SK-N-SH treated with all-trans-retinoic acid at 6 μM for 48 hours (cell line): Measurements from ENCODE around the gene AGAP2.

Experiments used
- ATAC-seq: fragments of 200-7000 bp; cut with Tn5 transposase; 3 replicates; pipeline ENCODE4 v1.9.1; 2020; ENCODE audit warnings: mild to moderate bottlenecking, moderate library complexity
- ARNTL ChIP-seq: fragments of 450-650 bp; formaldehyde crosslinking; IDR thresholded peaks from 2 replicates; pipeline ENCODE4 v1.5.0; 2020; ENCODE audit warnings: low read depth, mild to moderate bottlenecking, moderate library complexity, borderline replicate concordance
- BACH2 ChIP-seq: fragments of 250-450 bp; sonication (Bioruptor Pico); IDR thresholded peaks from 2 replicates; pipeline ENCODE4 v1.9.0; 2021; ENCODE audit warnings: mild to moderate bottlenecking, borderline replicate concordance
- CREB5 ChIP-seq: fragments of 250-450 bp; sonication (Bioruptor Pico); IDR thresholded peaks from 2 replicates; pipeline ENCODE4 v1.5.1; 2020; ENCODE audit warnings: low read depth, mild to moderate bottlenecking, moderate library complexity
- CSDC2 ChIP-seq: fragments of 250-450 bp; sonication (Bioruptor Pico); IDR thresholded peaks from 2 replicates; pipeline ENCODE4 v1.5.0; 2020; ENCODE audit warnings: mild to moderate bottlenecking, moderate library complexity
- CSRNP3 ChIP-seq: fragments of 250-450 bp; sonication (Bioruptor Pico); IDR thresholded peaks from 2 replicates; pipeline ENCODE4 v1.5.1; 2021; ENCODE audit warnings: mild to moderate bottlenecking, moderate library complexity
- ESRRG ChIP-seq: fragments of 250-450 bp; sonication (Bioruptor Pico); IDR thresholded peaks from 2 replicates; pipeline ENCODE4 v1.6.1; 2021; ENCODE audit warnings: mild to moderate bottlenecking
- GLIS3 ChIP-seq: fragments of 250-450 bp; sonication (Bioruptor Pico); IDR thresholded peaks from 2 replicates; pipeline ENCODE4 v1.5.0; 2020; ENCODE audit warnings: mild to moderate bottlenecking, moderate library complexity
- ISL1 ChIP-seq: fragments of 250-450 bp; sonication (Bioruptor Pico); IDR thresholded peaks from 2 replicates; pipeline ENCODE4 v2.1.2; 2022; ENCODE audit warnings: mild to moderate bottlenecking, moderate library complexity
- OSR1 ChIP-seq: fragments of 250-450 bp; sonication (Bioruptor Pico); IDR thresholded peaks from 2 replicates; pipeline ENCODE4 v1.8.0; 2022; ENCODE audit warnings: moderate library complexity, mild to moderate bottlenecking, inconsistent platforms
- PATZ1 ChIP-seq: fragments of 250-450 bp; sonication (Bioruptor Pico); IDR thresholded peaks from 2 replicates; pipeline ENCODE4 v1.8.0; 2020; ENCODE audit warnings: mild to moderate bottlenecking, moderate library complexity, borderline replicate concordance
- POU6F1 ChIP-seq: fragments of 250-450 bp; sonication (Bioruptor Pico); IDR thresholded peaks from 2 replicates; pipeline ENCODE4 v1.8.0; 2021; ENCODE audit warnings: low read depth, mild to moderate bottlenecking, moderate library complexity, borderline replicate concordance
- PPARA ChIP-seq: fragments of 250-450 bp; sonication (Bioruptor Pico); IDR thresholded peaks from 2 replicates; pipeline ENCODE4 v1.5.0; 2020; ENCODE audit warnings: mild to moderate bottlenecking, borderline replicate concordance
- RARB ChIP-seq: fragments of 250-450 bp; sonication (Bioruptor Pico); IDR thresholded peaks from 2 replicates; pipeline ENCODE4 v1.8.0; 2021; ENCODE audit warnings: mild to moderate bottlenecking, moderate library complexity
- SNAI2 ChIP-seq: fragments of 250-450 bp; sonication (Bioruptor Pico); IDR thresholded peaks from 2 replicates; pipeline ENCODE4 v1.5.0; 2020; ENCODE audit warnings: mild to moderate bottlenecking, moderate library complexity
- TCF4 ChIP-seq: fragments of 250-450 bp; sonication (Bioruptor Pico); IDR thresholded peaks from 2 replicates; pipeline ENCODE4 v1.8.0; 2021; ENCODE audit warnings: mild to moderate bottlenecking, moderate library complexity, borderline replicate concordance
- TOX ChIP-seq: fragments of 250-450 bp; sonication (Bioruptor Pico); IDR thresholded peaks from 2 replicates; pipeline ENCODE4 v1.8.0; 2021; ENCODE audit warnings: mild to moderate bottlenecking, moderate library complexity, borderline replicate concordance
- TSHZ2 ChIP-seq: fragments of 250-450 bp; sonication (Bioruptor Pico); IDR thresholded peaks from 2 replicates; pipeline ENCODE4 v1.5.0; 2020; ENCODE audit warnings: mild to moderate bottlenecking, moderate library complexity
- ZC3H10 ChIP-seq: fragments of 250-450 bp; sonication (Bioruptor Pico); IDR thresholded peaks from 2 replicates; pipeline ENCODE4 v1.5.1; 2021; ENCODE audit warnings: mild to moderate bottlenecking, moderate library complexity
- ZFP30 ChIP-seq: fragments of 450-650 bp; formaldehyde crosslinking; IDR thresholded peaks from 2 replicates; pipeline ENCODE4 v1.5.0; 2022; ENCODE audit warnings: mild to moderate bottlenecking, moderate library complexity
- ZNF565 ChIP-seq: fragments of 450-650 bp; formaldehyde crosslinking; conservative IDR thresholded peaks from 2 replicates; pipeline ENCODE4 v1.5.0; 2020; ENCODE audit warnings: low read depth, mild to moderate bottlenecking, moderate library complexity
- ZNF70 ChIP-seq: fragments of 450-650 bp; formaldehyde crosslinking; IDR thresholded peaks from 2 replicates; pipeline ENCODE4 v1.5.0; 2020; ENCODE audit warnings: mild to moderate bottlenecking, moderate library complexity
- ZNF8 ChIP-seq: fragments of 450-650 bp; formaldehyde crosslinking; IDR thresholded peaks from 2 replicates; pipeline ENCODE4 v1.5.0; 2020; ENCODE audit warnings: mild to moderate bottlenecking, moderate library complexity

The AGAP2 gene

GRCh38 chr12:57780284-57780897 lies 41.8 kb upstream of the AGAP2 start:
- ATAC-seq, result no peak
- TF ChIP-seq ESRRG (CRISPR knock-in tag) (no peak), ARNTL (no peak), ZNF8 (CRISPR knock-in tag) (no peak), ISL1 (CRISPR knock-in tag) (no peak), ZNF70 (CRISPR knock-in tag) (no peak), ZFP30 (CRISPR knock-in tag) (no peak), CSRNP3 (CRISPR knock-in tag) (no peak), CSDC2 (CRISPR knock-in tag) (no peak), POU6F1 (CRISPR knock-in tag) (no peak), SNAI2 (CRISPR knock-in tag) (no peak)
- TF ChIP-seq, all 23 proteins: peak for 0

GRCh38 chr12:57779736-57780135 lies 41.2 kb upstream of the AGAP2 start:
- no peak for ATAC-seq
- TF ChIP-seq PATZ1 (CRISPR knock-in tag) (no peak), SNAI2 (CRISPR knock-in tag) (no peak), PPARA (CRISPR knock-in tag) (no peak), CSRNP3 (CRISPR knock-in tag) (no peak), CSDC2 (CRISPR knock-in tag) (no peak), BACH2 (CRISPR knock-in tag) (no peak), ZC3H10 (CRISPR knock-in tag) (no peak), ARNTL (no peak), GLIS3 (CRISPR knock-in tag) (no peak), OSR1 (CRISPR knock-in tag) (no peak), TOX (CRISPR knock-in tag) (no peak), ZFP30 (CRISPR knock-in tag) (no peak), ZNF8 (CRISPR knock-in tag) (no peak), ZNF565 (CRISPR knock-in tag) (no peak), POU6F1 (CRISPR knock-in tag) (no peak), TSHZ2 (no peak), RARB (CRISPR knock-in tag) (no peak), CREB5 (no peak), TCF4 (CRISPR knock-in tag) (no peak)
- TF ChIP-seq, all 23 proteins: peak for 0
